Ovary (tissue), 3 donors: ENCODE data around the gene NOX5.

ENCODE experiments used
- CTCF ChIP-seq, 3 donors: fragments of 450-650 bp in 2 of 3; fragments of 200-600 bp in 1 of 3; IDR thresholded peaks; one replicate each; pipeline versions ENCODE4 v1.5.1 to v1.8.0; 2016 to 2022; ENCODE audit warnings: antibody characterized with exemption in 3 of 3, mild to moderate bottlenecking in 1 of 3
- EP300 ChIP-seq: sonication (generic); formaldehyde crosslinking; IDR thresholded peaks from one replicate; pipeline ENCODE4 v1.6.1; 2017; ENCODE audit warnings: antibody characterized with exemption
- donor health status: DM: no; HTN: no; CAD: no.

DNA sequence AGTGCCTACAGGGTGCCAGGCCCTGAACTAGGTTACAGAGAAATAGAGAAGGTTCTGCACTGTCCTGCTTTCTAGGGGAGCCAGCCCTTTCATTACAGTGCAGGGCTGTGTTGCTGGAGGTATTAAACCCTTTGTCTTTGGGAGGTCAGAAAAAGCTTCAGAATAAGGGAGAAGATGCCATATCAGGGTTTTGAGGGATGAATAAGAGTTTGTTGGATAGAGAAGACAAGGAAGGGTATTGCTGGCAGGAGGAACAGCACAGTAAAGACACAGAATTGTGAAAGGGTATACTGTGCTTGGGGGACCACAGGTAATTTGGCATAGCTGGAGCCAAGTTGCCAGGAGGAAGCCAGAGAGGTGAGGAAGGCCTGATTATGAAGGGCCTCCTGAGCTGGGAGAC lies 23.0 kb downstream of the NOX5 start:
- TF ChIP-seq EP300 (no peak), CTCF (IDR thresholded peaks at IDR 0.05) (no peak)
